GM12892 (cell line): ENCODE data around the gene DCANP1.

Experiments used
- POLR2A ChIP-seq: IDR thresholded peaks from 2 replicates; pipeline ENCODE4 v1.6.1; 2011; ENCODE audit warnings: low read depth, low read length, control low read depth
- POLR2AphosphoS5 ChIP-seq: IDR thresholded peaks from 2 replicates; pipeline ENCODE4 v1.6.1; 2011; ENCODE audit warnings: low read depth, low read length, control low read depth

GRCh38 chr5:135399794-135400542 lies 47.2 kb downstream of the DCANP1 start:
- TF ChIP-seq POLR2A = no peak
- TF ChIP-seq POLR2AphosphoS5 = no peak
